Sigmoid colon (tissue), 7 donors: ENCODE data around the gene ZG16B. TPM values are rescaled to one million over a fixed set of nuclear protein-coding genes. Genes with fewer than 3 reads are reported as not detected.

Experiments
- DNase-seq: peaks from one replicate; pipeline ENCODE4 v3.0.0-alpha.2; 2019
- H3K27ac ChIP-seq, 4 donors: fragments of 200-600 bp; sonication (generic); one replicate each; pipeline ENCODE4 v1.5.1; 2016 to 2019; ENCODE audit warnings: mild to moderate bottlenecking in 1 of 4
- H3K27me3 ChIP-seq, 3 donors: fragments of 200-600 bp; sonication (generic); one replicate each; pipeline ENCODE4 v1.5.1; 2019; ENCODE audit warnings: mild to moderate bottlenecking in 1 of 3
- H3K36me3 ChIP-seq, 4 donors: fragments of 200-600 bp; sonication (generic); one replicate each; pipeline ENCODE4 v1.5.1; 2016 to 2019
- H3K4me1 ChIP-seq, 4 donors: fragments of 200-600 bp; sonication (generic); one replicate each; pipeline ENCODE4 v1.5.1; 2017 to 2019
- H3K4me3 ChIP-seq, 4 donors: fragments of 200-600 bp; sonication (generic); one replicate each; pipeline ENCODE4 v1.5.1; 2017 to 2019; ENCODE audit warnings: mild to moderate bottlenecking in 2 of 4, moderate library complexity in 1 of 4
- H3K9me3 ChIP-seq, 4 donors: fragments of 200-600 bp in 3 of 4; sonication (generic) in 3 of 4; one replicate each; pipeline versions ENCODE4 v1.5.1 to v1.6.1; 2013 to 2019
- EP300 ChIP-seq, 4 donors: sonication (generic); formaldehyde crosslinking; IDR thresholded peaks; one replicate each; pipeline ENCODE4 v1.6.1; 2017; ENCODE audit warnings: antibody characterized with exemption in 4 of 4
- POLR2A ChIP-seq, 2 donors: fragments of 450-650 bp; IDR thresholded peaks; one replicate each; pipeline ENCODE4 v1.6.1; 2016; ENCODE audit warnings: antibody characterized with exemption in 2 of 2, mild to moderate bottlenecking in 2 of 2, moderate library complexity in 2 of 2
- POLR2AphosphoS5 ChIP-seq, 4 donors: sonication (generic); formaldehyde crosslinking; IDR thresholded peaks; one replicate each; pipeline ENCODE4 v1.6.1; 2017; ENCODE audit warnings: antibody characterized with exemption in 4 of 4
- WGBS, 2 donors: extraction: QIAGEN DNeasy Blood & Tissue Kit; methylation state at CpG; one replicate each; pipeline ENCODE4 v1.1.7; 2013; 5-methylcytosine and 5-hydroxymethylcytosine counted together
- intact Hi-C: fragments of 100-400 bp; cut with DNase I; formaldehyde crosslinking; loops from one replicate; pipeline ENCODE4 v1.15.1; 2023
- polyA plus RNA-seq, 3 donors: library from polyadenylated mRNA; stranded (reverse); fragments of 200-250 nt; gene quantifications; one replicate each; pipeline ENCODE4 v1.2.3, GENCODE V29; 2013
- total RNA-seq, 4 donors: library from RNA; depleted of rRNA; stranded (reverse); fragments of >200 nt; gene quantifications; one replicate each; pipeline ENCODE4 v1.1.0, GENCODE V29; 2016
- TF ChIP-seq, protein P1 (sequence below), 4 experiments: fragments of 450-650 bp in 3 of 4; fragments of 200-600 bp in 1 of 4; IDR thresholded peaks; one replicate each; pipeline ENCODE4 v1.5.1; 2016 to 2019; ENCODE audit warnings: antibody characterized with exemption in 4 of 4, mild to moderate bottlenecking in 3 of 4, moderate library complexity in 2 of 4
- donor health status: healthy with polysubstance abuse.
- donor health status: Bipolar disorder and iron deficiency.
- donor health status: healthy.

ZG16B gene
- total and polyA plus RNA-seq, 7 donors, result 15.6 to 147 (median 55.0) TPM; not detected in 4

DNA sequence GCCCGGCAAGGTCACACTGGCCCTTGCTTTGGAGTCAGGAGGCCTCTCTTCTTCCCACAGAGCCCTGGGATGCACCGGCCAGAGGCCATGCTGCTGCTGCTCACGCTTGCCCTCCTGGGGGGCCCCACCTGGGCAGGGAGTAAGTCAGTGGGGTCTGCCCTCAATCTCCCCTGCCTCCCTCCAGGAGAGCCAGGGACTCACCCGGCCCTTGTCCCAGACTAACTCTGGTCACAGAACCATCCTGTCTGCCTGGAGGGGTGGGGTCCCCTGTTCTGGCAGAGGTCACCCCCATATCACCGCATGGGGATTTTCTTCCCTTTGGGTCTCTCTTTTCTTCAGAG is 222 bp downstream of the ZG16B start:
- WGBS, 2 donors, result 67 to 78% methylated on average over 5 of the region's 5 CpGs
- Histone ChIP-seq H3K27ac (no peak overlapping the region), H3K27me3 (peaks cover 0 to 39% (median 0%) of the 10 kb centered on the region in 3 donors), H3K36me3 (no peaks in the 10 kb centered on the region), H3K9me3 (no peaks in the 10 kb centered on the region), H3K4me1 (no peaks in the 10 kb centered on the region), H3K4me3 (no peak overlapping the region)
- intact Hi-C loops, result no loop called here
- TF ChIP-seq POLR2AphosphoS5 (IDR thresholded peaks at IDR 0.05) (no peak), EP300 (IDR thresholded peaks at IDR 0.05) (no peak), POLR2A (IDR thresholded peaks at IDR 0.05) (no peak)
- TF ChIP-seq, protein P1, sequence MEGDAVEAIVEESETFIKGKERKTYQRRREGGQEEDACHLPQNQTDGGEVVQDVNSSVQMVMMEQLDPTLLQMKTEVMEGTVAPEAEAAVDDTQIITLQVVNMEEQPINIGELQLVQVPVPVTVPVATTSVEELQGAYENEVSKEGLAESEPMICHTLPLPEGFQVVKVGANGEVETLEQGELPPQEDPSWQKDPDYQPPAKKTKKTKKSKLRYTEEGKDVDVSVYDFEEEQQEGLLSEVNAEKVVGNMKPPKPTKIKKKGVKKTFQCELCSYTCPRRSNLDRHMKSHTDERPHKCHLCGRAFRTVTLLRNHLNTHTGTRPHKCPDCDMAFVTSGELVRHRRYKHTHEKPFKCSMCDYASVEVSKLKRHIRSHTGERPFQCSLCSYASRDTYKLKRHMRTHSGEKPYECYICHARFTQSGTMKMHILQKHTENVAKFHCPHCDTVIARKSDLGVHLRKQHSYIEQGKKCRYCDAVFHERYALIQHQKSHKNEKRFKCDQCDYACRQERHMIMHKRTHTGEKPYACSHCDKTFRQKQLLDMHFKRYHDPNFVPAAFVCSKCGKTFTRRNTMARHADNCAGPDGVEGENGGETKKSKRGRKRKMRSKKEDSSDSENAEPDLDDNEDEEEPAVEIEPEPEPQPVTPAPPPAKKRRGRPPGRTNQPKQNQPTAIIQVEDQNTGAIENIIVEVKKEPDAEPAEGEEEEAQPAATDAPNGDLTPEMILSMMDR (IDR thresholded peaks at IDR 0.05), result no peak
- DNase-seq, result no peak

DNA sequence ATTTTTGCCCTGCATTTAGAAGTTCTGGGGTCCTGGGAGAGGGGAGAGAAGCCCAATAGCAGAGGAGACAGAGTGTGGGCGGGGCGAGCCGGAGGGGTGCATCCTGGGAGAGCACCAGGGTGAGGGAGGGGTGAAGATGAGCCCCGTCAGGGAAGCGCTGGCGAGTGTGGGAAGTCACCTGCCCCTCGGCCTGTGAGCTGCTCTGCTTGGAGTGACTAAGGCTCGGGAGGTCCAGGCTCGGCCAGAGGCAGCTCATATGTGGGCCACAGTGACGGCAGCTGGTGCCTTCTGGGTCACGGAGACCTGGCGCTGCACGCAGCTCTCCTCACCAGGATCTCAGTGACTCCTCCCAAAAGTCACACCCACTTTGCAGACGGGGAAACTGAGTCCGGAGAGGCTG is 1.1 kb downstream of the ZG16B start:
- WGBS, 2 donors, result 90 to 91% methylated on average over 15 of the region's 15 CpGs
- Histone ChIP-seq H3K9me3 (no peaks in the 10 kb centered on the region), H3K27me3 (peaks cover 0 to 45% (median 0%) of the 10 kb centered on the region in 3 donors), H3K4me3 (no peak overlapping the region), H3K4me1 (no peaks in the 10 kb centered on the region), H3K27ac (no peak overlapping the region), H3K36me3 (no peaks in the 10 kb centered on the region)
- intact Hi-C loops, result no loop called here
- no peak for DNase-seq
- TF ChIP-seq, protein P1 (IDR thresholded peaks at IDR 0.05), result no peak
- TF ChIP-seq POLR2AphosphoS5 (IDR thresholded peaks at IDR 0.05), result no peak
- TF ChIP-seq EP300 (IDR thresholded peaks at IDR 0.05), result no peak
- TF ChIP-seq POLR2A (IDR thresholded peaks at IDR 0.05), result no peak

- no peak for DNase-seq
- Histone ChIP-seq H3K36me3 (no peaks in the 10 kb centered on the region), H3K4me1 (no peaks in the 10 kb centered on the region), H3K27me3 (peaks cover 0 to 67% (median 0%) of the 10 kb centered on the region in 3 donors), H3K4me3 (no peak overlapping the region), H3K9me3 (no peaks in the 10 kb centered on the region), H3K27ac (no peak overlapping the region)
- no peak for TF ChIP-seq EP300 (IDR thresholded peaks at IDR 0.05)
- TF ChIP-seq POLR2AphosphoS5 (IDR thresholded peaks at IDR 0.05), result no peak
- TF ChIP-seq, protein P1 (IDR thresholded peaks at IDR 0.05), result no peak
- no peak for TF ChIP-seq POLR2A (IDR thresholded peaks at IDR 0.05)
- WGBS, 2 donors, result 75 to 80% methylated on average over 7 of the region's 7 CpGs
- intact Hi-C loops, result no loop called here
Observed at GRCh38 chr16:2833776-2834175, 3.7 kb downstream of the ZG16B start.

GRCh38 chr16:2834968-2835367 is 4.9 kb downstream of the ZG16B start:
- 93% methylated on average over 3 of the region's 3 CpGs for WGBS, 2 donors
- no peak for DNase-seq
- no peak overlapping the region for H3K27ac ChIP-seq
- no peaks in the 10 kb centered on the region for H3K4me1 ChIP-seq
- no peaks in the 10 kb centered on the region for H3K9me3 ChIP-seq
- TF ChIP-seq, protein P1 (IDR thresholded peaks at IDR 0.05), result no peak
- TF ChIP-seq POLR2A (IDR thresholded peaks at IDR 0.05), result no peak
- no peak for TF ChIP-seq POLR2AphosphoS5 (IDR thresholded peaks at IDR 0.05)
- TF ChIP-seq EP300 (IDR thresholded peaks at IDR 0.05), result no peak
- H3K36me3 ChIP-seq, result no peaks in the 10 kb centered on the region
- no peak overlapping the region for H3K4me3 ChIP-seq
- intact Hi-C loops, result no loop called here
- H3K27me3 ChIP-seq, result peaks cover 0 to 61% (median 11%) of the 10 kb centered on the region in 3 donors
